Caco-2 (cell line): ENCODE measurements around the gene MAP2K4. TPM values are rescaled to one million over a fixed set of nuclear protein-coding genes. Genes with fewer than 3 reads are reported as not detected.

Experiments used
- BruUV-seq: library from RNA; stranded (reverse); fragments of 400-500 nt; replicated peaks from 2 replicates; lab custom pipeline; 2021; lab: Mats Ljungman, UMichigan
- CTCF ChIA-PET: fragments of 300-600 bp; sonication (Branson Sonifier 250); formaldehyde crosslinking; loops from one replicate; lab custom pipeline; 2022; ENCODE audit warnings: antibody characterized with exemption; lab: Charles Lee
- POLR2A ChIA-PET: fragments of 300-600 bp; sonication (Branson Sonifier 250); formaldehyde crosslinking; loops from one replicate; lab custom pipeline; 2022; ENCODE audit warnings: antibody characterized with exemption; lab: Charles Lee
- DNase-seq, 2 experiments: peaks; one replicate each; pipeline versions ENCODE4 v3.0.0 to v3.0.0-alpha.2; 2020 to 2022
- H3K27me3 ChIP-seq: replicated peaks from 2 replicates; pipeline ENCODE4 v1.6.0; 2011; ENCODE audit warnings: low read length; ENCODE audit not compliant: control insufficient read depth, insufficient read depth
- H3K36me3 ChIP-seq: 2 replicates; pipeline ENCODE4 v1.5.1; 2011; ENCODE audit warnings: low read length; ENCODE audit not compliant: control insufficient read depth, insufficient read depth
- H3K4me1 ChIP-seq: fragments of 250-450 bp; sonication (Bioruptor Pico); 2 replicates; pipeline ENCODE4 v1.5.1; 2020; ENCODE audit warnings: mild to moderate bottlenecking
- H3K4me3 ChIP-seq: 2 replicates; pipeline ENCODE4 v1.5.1; 2011; ENCODE audit warnings: low read depth, mild to moderate bottlenecking, control low read depth, low read length
- H3K9me3 ChIP-seq: fragments of 250-450 bp; sonication (Bioruptor Pico); 2 replicates; pipeline ENCODE4 v1.5.1; 2020; ENCODE audit warnings: mild to moderate bottlenecking, moderate library complexity
- H3K27ac Mint-ChIP-seq: one replicate; pipeline ENCODE4 v1.8.0; 2022; ENCODE audit warnings: mixed read lengths; ENCODE audit not compliant: unreplicated experiment
- H3K27me3 Mint-ChIP-seq: one replicate; pipeline ENCODE4 v1.8.0; 2022; ENCODE audit warnings: mixed read lengths; ENCODE audit not compliant: insufficient read depth, unreplicated experiment
- H3K36me3 Mint-ChIP-seq: one replicate; pipeline ENCODE4 v1.8.0; 2022; ENCODE audit warnings: mild to moderate bottlenecking, mixed read lengths; ENCODE audit not compliant: insufficient read depth, unreplicated experiment
- H3K4me1 Mint-ChIP-seq: one replicate; pipeline ENCODE4 v1.8.0; 2022; ENCODE audit warnings: low read depth, mixed read lengths; ENCODE audit not compliant: unreplicated experiment
- H3K4me3 Mint-ChIP-seq: one replicate; pipeline ENCODE4 v1.8.0; 2022; ENCODE audit warnings: mild to moderate bottlenecking, moderate library complexity, mixed read lengths; ENCODE audit not compliant: unreplicated experiment
- H3K9me3 Mint-ChIP-seq: one replicate; pipeline ENCODE4 v1.8.0; 2022; ENCODE audit warnings: mixed read lengths; ENCODE audit not compliant: unreplicated experiment
- CTCF ChIP-seq, 2 experiments: fragments of 200-600 bp in 1 of 2; IDR thresholded peaks; 1 replicate in 1 of 2; 2 replicates in 1 of 2; pipeline versions ENCODE4 v1.5.1 to v1.8.0; 2011 to 2022; ENCODE audit warnings: antibody characterized with exemption in 1 of 2, control low read depth in 1 of 2, inconsistent platforms in 1 of 2, low read depth in 1 of 2, low read length in 1 of 2, mild to moderate bottlenecking in 1 of 2, moderate library complexity in 1 of 2; ENCODE audit not compliant: insufficient read depth in 1 of 2, severe bottlenecking in 1 of 2, unreplicated experiment in 1 of 2
- intact Hi-C: fragments of 100-400 bp; cut with micrococcal nuclease; formaldehyde crosslinking; loops from one replicate; pipeline ENCODE4 v1.10.0; 2022; ENCODE audit not compliant: unreplicated experiment
- total RNA-seq: library from RNA; stranded (reverse); gene quantifications from 2 replicates; pipeline ENCODE4 v1.2.3, GENCODE V29; 2022

Gene MAP2K4
- total RNA-seq, 1 experiment from 2014 or later: 20.9 TPM

GRCh38 chr17:12122075-12122474, 101.4 kb downstream of the MAP2K4 start:
- ChIA-PET CTCF (no interaction called here), POLR2A (no interaction called here)
- no peaks in the 10 kb centered on the region for H3K4me1 Mint-ChIP-seq
- no TSS peak for BruUV-seq
- Histone ChIP-seq H3K36me3 (no peaks in the 10 kb centered on the region; the same call in 1 of the 2 replicates), H3K27me3 (no peaks in the 10 kb centered on the region), H3K4me3 (no peak overlapping the region), H3K4me1 (no peaks in the 10 kb centered on the region), H3K9me3 (no peaks in the 10 kb centered on the region)
- TF ChIP-seq CTCF (IDR thresholded peaks at IDR 0.05; ENCODE audit: insufficient read depth in 1 of 2, low read depth in 1 of 2, low read length in 1 of 2, severe bottlenecking in 1 of 2, unreplicated experiment in 1 of 2): no peak
- no peaks in the 10 kb centered on the region for H3K27me3 Mint-ChIP-seq
- no peaks in the 10 kb centered on the region for H3K36me3 Mint-ChIP-seq
- H3K27ac Mint-ChIP-seq: no peak overlapping the region
- DNase-seq: no peak
- no peaks in the 10 kb centered on the region for H3K9me3 Mint-ChIP-seq
- intact Hi-C loops: no loop called here
- no peak overlapping the region for H3K4me3 Mint-ChIP-seq

GRCh38 chr17:12127177-12127576, 106.5 kb downstream of the MAP2K4 start:
- Mint-ChIP-seq H3K4me3 (no peak overlapping the region), H3K36me3 (no peaks in the 10 kb centered on the region), H3K27ac (no peak overlapping the region), H3K27me3 (no peaks in the 10 kb centered on the region), H3K9me3 (no peaks in the 10 kb centered on the region), H3K4me1 (no peaks in the 10 kb centered on the region)
- no TSS peak for BruUV-seq
- intact Hi-C loops: no loop called here
- ChIA-PET CTCF (no interaction called here), POLR2A (no interaction called here)
- TF ChIP-seq CTCF (IDR thresholded peaks at IDR 0.05; ENCODE audit: insufficient read depth in 1 of 2, low read depth in 1 of 2, low read length in 1 of 2, severe bottlenecking in 1 of 2, unreplicated experiment in 1 of 2): no peak
- Histone ChIP-seq H3K4me3 (no peak overlapping the region), H3K36me3 (no peaks in the 10 kb centered on the region; the same call in 1 of the 2 replicates), H3K4me1 (no peaks in the 10 kb centered on the region), H3K9me3 (no peaks in the 10 kb centered on the region), H3K27me3 (no peaks in the 10 kb centered on the region)
- no peak for DNase-seq

- Mint-ChIP-seq H3K9me3 (no peaks in the 10 kb centered on the region), H3K27me3 (no peaks in the 10 kb centered on the region), H3K4me3 (no peak overlapping the region), H3K4me1 (no peaks in the 10 kb centered on the region), H3K36me3 (peaks cover under 1% of the 10 kb centered on the region), H3K27ac (no peak overlapping the region)
- Histone ChIP-seq H3K27me3 (no peaks in the 10 kb centered on the region), H3K36me3 (no peaks in the 10 kb centered on the region; the same call in 1 of the 2 replicates), H3K4me3 (no peak overlapping the region), H3K4me1 (no peaks in the 10 kb centered on the region), H3K9me3 (no peaks in the 10 kb centered on the region)
- no peak for DNase-seq
- intact Hi-C loops: no loop called here
- ChIA-PET CTCF (no interaction called here), POLR2A (no interaction called here)
- no TSS peak for BruUV-seq
- TF ChIP-seq CTCF (IDR thresholded peaks at IDR 0.05; ENCODE audit: insufficient read depth in 1 of 2, low read depth in 1 of 2, low read length in 1 of 2, severe bottlenecking in 1 of 2, unreplicated experiment in 1 of 2): no peak
Measured at GRCh38 chr17:12127667-12128066, 107.0 kb downstream of the MAP2K4 start.
